ENCODE measurements around the gene HSPA9. TPM values are rescaled to one million over a fixed set of nuclear protein-coding genes. Genes with fewer than 3 reads are reported as not detected.

Gene HSPA9
- total RNA-seq, 1 donor = 394 TPM

GRCh38 chr5:138570871-138571270 is 4.3 kb downstream of the HSPA9 start:
- DNase-seq (ENCODE audit: low read depth) = no peak
- TF ChIP-seq, protein P1, sequence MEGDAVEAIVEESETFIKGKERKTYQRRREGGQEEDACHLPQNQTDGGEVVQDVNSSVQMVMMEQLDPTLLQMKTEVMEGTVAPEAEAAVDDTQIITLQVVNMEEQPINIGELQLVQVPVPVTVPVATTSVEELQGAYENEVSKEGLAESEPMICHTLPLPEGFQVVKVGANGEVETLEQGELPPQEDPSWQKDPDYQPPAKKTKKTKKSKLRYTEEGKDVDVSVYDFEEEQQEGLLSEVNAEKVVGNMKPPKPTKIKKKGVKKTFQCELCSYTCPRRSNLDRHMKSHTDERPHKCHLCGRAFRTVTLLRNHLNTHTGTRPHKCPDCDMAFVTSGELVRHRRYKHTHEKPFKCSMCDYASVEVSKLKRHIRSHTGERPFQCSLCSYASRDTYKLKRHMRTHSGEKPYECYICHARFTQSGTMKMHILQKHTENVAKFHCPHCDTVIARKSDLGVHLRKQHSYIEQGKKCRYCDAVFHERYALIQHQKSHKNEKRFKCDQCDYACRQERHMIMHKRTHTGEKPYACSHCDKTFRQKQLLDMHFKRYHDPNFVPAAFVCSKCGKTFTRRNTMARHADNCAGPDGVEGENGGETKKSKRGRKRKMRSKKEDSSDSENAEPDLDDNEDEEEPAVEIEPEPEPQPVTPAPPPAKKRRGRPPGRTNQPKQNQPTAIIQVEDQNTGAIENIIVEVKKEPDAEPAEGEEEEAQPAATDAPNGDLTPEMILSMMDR (IDR thresholded peaks at IDR 0.05; ENCODE audit: insufficient read depth, low read length) = no peak
- no peak overlapping the region for H3K4me3 ChIP-seq (ENCODE audit: low read depth, low read length)

DNA sequence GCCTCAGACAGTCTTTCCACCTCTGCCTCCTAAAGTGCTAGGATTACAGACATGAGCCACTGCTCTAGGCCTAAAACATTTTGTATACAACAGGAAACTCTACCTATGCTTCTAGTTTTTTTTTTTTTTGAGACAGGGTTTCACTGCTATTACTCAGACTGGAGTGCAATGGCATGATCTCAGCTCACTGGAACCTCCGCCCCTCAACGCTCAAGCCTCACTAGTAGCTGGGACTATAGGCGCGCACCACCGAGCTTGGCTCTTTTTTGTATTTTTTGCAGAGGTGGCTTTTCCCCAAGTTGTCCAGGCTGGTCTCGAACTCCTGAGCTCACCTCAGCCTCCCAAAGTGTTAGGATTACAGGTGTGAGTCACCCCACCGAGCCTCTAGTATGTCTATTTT is 5.4 kb downstream of the HSPA9 start:
- DNase-seq (ENCODE audit: low read depth) = no peak
- H3K4me3 ChIP-seq (ENCODE audit: low read depth, low read length) = no peak overlapping the region
- TF ChIP-seq, protein P1 (IDR thresholded peaks at IDR 0.05; ENCODE audit: insufficient read depth, low read length) = no peak

- DNase-seq (ENCODE audit: low read depth) = no peak
- no peak overlapping the region for H3K4me3 ChIP-seq (ENCODE audit: low read depth, low read length)
- TF ChIP-seq, protein P1 (IDR thresholded peaks at IDR 0.05; ENCODE audit: insufficient read depth, low read length) = no peak
Measured at GRCh38 chr5:138568061-138568824, 7.0 kb downstream of the HSPA9 start.

- no peak overlapping the region for H3K4me3 ChIP-seq (ENCODE audit: low read depth, low read length)
- DNase-seq (ENCODE audit: low read depth) = no peak
- TF ChIP-seq, protein P1 (IDR thresholded peaks at IDR 0.05; ENCODE audit: insufficient read depth, low read length) = no peak
Measured at GRCh38 chr5:138566792-138567191, 8.4 kb downstream of the HSPA9 start.

- H3K4me3 ChIP-seq (ENCODE audit: low read depth, low read length) = no peak overlapping the region
- DNase-seq (ENCODE audit: low read depth) = no peak
- TF ChIP-seq, protein P1 (IDR thresholded peaks at IDR 0.05; ENCODE audit: insufficient read depth, low read length) = no peak
Measured at GRCh38 chr5:138565100-138565821, 9.9 kb downstream of the HSPA9 start.

DNA sequence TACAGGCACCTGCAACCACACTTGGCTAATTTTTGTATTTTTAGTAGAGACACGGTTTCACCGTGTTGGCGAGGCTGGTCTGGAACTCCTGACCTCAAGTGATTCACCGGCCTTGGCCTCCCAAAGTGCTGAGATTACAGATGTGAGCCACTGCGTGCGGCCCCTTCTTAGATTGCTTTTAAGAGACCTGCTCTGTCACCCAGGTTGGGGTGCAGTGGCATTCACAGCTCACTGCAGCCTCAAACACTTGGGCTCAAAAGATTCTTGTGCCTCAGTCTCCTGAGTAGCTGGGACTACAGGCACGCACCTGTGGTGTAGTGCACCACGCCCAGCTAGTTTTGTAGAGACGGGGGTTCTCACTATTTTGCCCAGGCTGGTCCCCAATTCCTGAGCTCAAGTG is 11.0 kb downstream of the HSPA9 start:
- no peak for DNase-seq (ENCODE audit: low read depth)
- H3K4me3 ChIP-seq (ENCODE audit: low read depth, low read length) = no peak overlapping the region
- TF ChIP-seq, protein P1 (IDR thresholded peaks at IDR 0.05; ENCODE audit: insufficient read depth, low read length) = no peak
